GM12864 (cell line): Measurements from ENCODE around the gene BBS2.

Experiments
- DNase-seq: peaks from one replicate; pipeline ENCODE4 v3.0.0-alpha.2; 2011; ENCODE audit warnings: low read depth
- H3K4me3 ChIP-seq: 2 replicates; pipeline ENCODE4 v1.5.1; 2011; ENCODE audit warnings: mild to moderate bottlenecking, low read depth, low read length, control low read depth
- CTCF ChIP-seq: IDR thresholded peaks from 2 replicates; pipeline ENCODE4 v1.5.1; 2011; ENCODE audit warnings: low read depth, mild to moderate bottlenecking, moderate library complexity, low read length, control low read depth, inconsistent platforms; ENCODE audit errors: missing control alignments

Gene BBS2

GRCh38 chr16:56513091-56513490 lies 6.7 kb downstream of the BBS2 start:
- no peak for DNase-seq
- H3K4me3 ChIP-seq: no peak overlapping the region
- TF ChIP-seq CTCF: no peak

GRCh38 chr16:56512025-56512424 lies 7.8 kb downstream of the BBS2 start:
- TF ChIP-seq CTCF: no peak

GRCh38 chr16:56510544-56510943 lies 9.3 kb downstream of the BBS2 start:
- H3K4me3 ChIP-seq: no peak overlapping the region
- DNase-seq: no peak
- TF ChIP-seq CTCF: no peak

More at GRCh38 chr16:56512025-56512424, 7.8 kb downstream of the BBS2 start:
- DNase-seq: no peak
- H3K4me3 ChIP-seq: no peak overlapping the region

GRCh38 chr16:56506941-56507340 lies 12.9 kb downstream of the BBS2 start:
- no peak for TF ChIP-seq CTCF
- no peak overlapping the region for H3K4me3 ChIP-seq
- DNase-seq: no peak

- H3K4me3 ChIP-seq: no peak overlapping the region
- TF ChIP-seq CTCF: no peak
- no peak for DNase-seq
Measured at GRCh38 chr16:56505181-56505580, 14.6 kb downstream of the BBS2 start.

- no peak for DNase-seq
- H3K4me3 ChIP-seq: no peak overlapping the region
- TF ChIP-seq CTCF: no peak
Measured at GRCh38 chr16:56493815-56494214, 26.0 kb downstream of the BBS2 start.

- no peak for DNase-seq
- no peak for TF ChIP-seq CTCF
- no peak overlapping the region for H3K4me3 ChIP-seq
Measured at GRCh38 chr16:56493126-56493525, 26.7 kb downstream of the BBS2 start.
